Mesendoderm (in vitro differentiated cells): ENCODE results near the gene L1CAM.

Source experiments
- DNase-seq: peaks from one replicate; pipeline ENCODE4 v3.0.0; 2013
- H2AK5ac ChIP-seq: 2 replicates; pipeline ENCODE4 v1.6.1; 2013; ENCODE audit warnings: low read length, inconsistent platforms
- H2BK120ac ChIP-seq: 2 replicates; pipeline ENCODE4 v1.6.1; 2013; ENCODE audit warnings: low read depth, mild to moderate bottlenecking, low read length, moderate library complexity, mixed read lengths
- H2BK15ac ChIP-seq: replicated peaks from 2 replicates; pipeline ENCODE4 v1.6.1; 2013; ENCODE audit warnings: low read depth, mild to moderate bottlenecking, moderate library complexity
- H2BK5ac ChIP-seq: 2 replicates; pipeline ENCODE4 v1.6.1; 2013; ENCODE audit warnings: low read length, inconsistent platforms
- H3K18ac ChIP-seq: 2 replicates; pipeline ENCODE4 v1.6.1; 2013; ENCODE audit warnings: mild to moderate bottlenecking, low read length, mixed read lengths
- H3K23ac ChIP-seq: one replicate; pipeline ENCODE4 v1.6.1; 2013; ENCODE audit warnings: low read length
- H3K27ac ChIP-seq: 2 replicates; pipeline ENCODE4 v1.5.1; 2013; ENCODE audit warnings: low read depth, mild to moderate bottlenecking, inconsistent platforms, low read length, moderate library complexity
- H3K27me3 ChIP-seq: 2 replicates; pipeline ENCODE4 v1.6.1; 2013; ENCODE audit warnings: low read length, control low read depth, mild to moderate bottlenecking, inconsistent platforms; ENCODE audit not compliant: insufficient read depth, poor library complexity
- H3K36me3 ChIP-seq: 2 replicates; pipeline ENCODE4 v1.6.1; 2013; ENCODE audit warnings: low read length, inconsistent platforms; ENCODE audit not compliant: control insufficient read depth, insufficient read depth
- H3K4ac ChIP-seq: one replicate; pipeline ENCODE4 v1.6.1; 2013; ENCODE audit warnings: low read depth, mild to moderate bottlenecking, low read length, moderate library complexity
- H3K4me1 ChIP-seq: 2 replicates; pipeline ENCODE4 v1.6.1; 2013; ENCODE audit warnings: low read depth, low read length, inconsistent platforms; ENCODE audit not compliant: control insufficient read depth
- H3K4me2 ChIP-seq: 2 replicates; pipeline ENCODE4 v1.6.1; 2013; ENCODE audit warnings: low read length
- H3K4me3 ChIP-seq: 2 replicates; pipeline ENCODE4 v1.5.1; 2013; ENCODE audit warnings: mild to moderate bottlenecking, low read length
- H3K56ac ChIP-seq: one replicate; pipeline ENCODE4 v1.6.1; 2013; ENCODE audit warnings: low read length
- H3K79me1 ChIP-seq: 2 replicates; pipeline ENCODE4 v1.6.1; 2013; ENCODE audit warnings: low read length, inconsistent platforms
- H3K79me2 ChIP-seq: 2 replicates; pipeline ENCODE4 v1.6.1; 2013; ENCODE audit warnings: mild to moderate bottlenecking, low read length; ENCODE audit not compliant: control insufficient read depth, insufficient read depth
- H3K9ac ChIP-seq: 2 replicates; pipeline ENCODE4 v1.6.1; 2013; ENCODE audit warnings: low read length, inconsistent platforms
- H4K5ac ChIP-seq: one replicate; pipeline ENCODE4 v1.6.1; 2013; ENCODE audit warnings: low read length
- H4K8ac ChIP-seq: one replicate; pipeline ENCODE4 v1.6.1; 2013; ENCODE audit warnings: low read depth, mild to moderate bottlenecking, control low read depth, low read length, moderate library complexity
- WGBS: extraction: QIAGEN DNeasy Blood & Tissue Kit; methylation state at CpG from one replicate; pipeline ENCODE4 v1.1.7; 2013; ENCODE audit warnings: low lambda C conversion rate, missing lambda C conversion rate; ENCODE audit not compliant: insufficient coverage; ENCODE audit errors: extremely low coverage; 5-methylcytosine and 5-hydroxymethylcytosine counted together

Gene L1CAM

DNA sequence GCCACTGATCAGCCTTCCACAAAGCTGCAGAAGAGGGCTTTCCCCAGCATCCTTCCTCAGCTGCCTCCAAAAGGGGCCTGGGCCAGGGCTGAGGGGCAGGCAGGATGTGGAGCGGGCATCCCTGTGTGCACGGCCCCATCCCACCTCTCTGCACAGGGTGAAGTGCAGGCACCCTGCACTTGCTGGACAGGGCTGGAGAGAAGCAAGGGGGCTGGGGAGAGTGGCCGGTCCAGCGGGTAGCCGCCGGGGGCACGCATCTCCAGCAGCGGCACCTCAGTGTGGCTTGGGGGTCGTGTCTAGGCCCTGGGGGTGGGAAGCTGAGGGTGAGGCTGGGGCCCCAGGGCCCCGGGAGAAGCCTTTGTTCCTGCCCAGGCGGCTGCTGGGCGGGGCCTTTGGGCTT lies 21.5 kb upstream of the L1CAM start:
- Histone ChIP-seq H2BK120ac (no peak overlapping the region), H3K79me1 (no peaks in the 10 kb centered on the region), H4K8ac (no peak overlapping the region), H3K79me2 (no peaks in the 10 kb centered on the region), H3K27me3 (no peaks in the 10 kb centered on the region), H2AK5ac (no peak overlapping the region), H3K23ac (no peak overlapping the region), H3K56ac (no peak overlapping the region), H3K27ac (no peak overlapping the region), H3K36me3 (no peaks in the 10 kb centered on the region), H3K4ac (no peak overlapping the region), H4K5ac (no peak overlapping the region), H3K4me2 (no peak overlapping the region), H3K4me3 (no peak overlapping the region), H2BK5ac (no peak overlapping the region), H2BK15ac (no peak overlapping the region), H3K18ac (no peak overlapping the region), H3K4me1 (no peaks in the 10 kb centered on the region), H3K9ac (no peak overlapping the region)
- WGBS = no CpG with 5 or more reads among the region's 12 CpGs
- no peak for DNase-seq

DNA sequence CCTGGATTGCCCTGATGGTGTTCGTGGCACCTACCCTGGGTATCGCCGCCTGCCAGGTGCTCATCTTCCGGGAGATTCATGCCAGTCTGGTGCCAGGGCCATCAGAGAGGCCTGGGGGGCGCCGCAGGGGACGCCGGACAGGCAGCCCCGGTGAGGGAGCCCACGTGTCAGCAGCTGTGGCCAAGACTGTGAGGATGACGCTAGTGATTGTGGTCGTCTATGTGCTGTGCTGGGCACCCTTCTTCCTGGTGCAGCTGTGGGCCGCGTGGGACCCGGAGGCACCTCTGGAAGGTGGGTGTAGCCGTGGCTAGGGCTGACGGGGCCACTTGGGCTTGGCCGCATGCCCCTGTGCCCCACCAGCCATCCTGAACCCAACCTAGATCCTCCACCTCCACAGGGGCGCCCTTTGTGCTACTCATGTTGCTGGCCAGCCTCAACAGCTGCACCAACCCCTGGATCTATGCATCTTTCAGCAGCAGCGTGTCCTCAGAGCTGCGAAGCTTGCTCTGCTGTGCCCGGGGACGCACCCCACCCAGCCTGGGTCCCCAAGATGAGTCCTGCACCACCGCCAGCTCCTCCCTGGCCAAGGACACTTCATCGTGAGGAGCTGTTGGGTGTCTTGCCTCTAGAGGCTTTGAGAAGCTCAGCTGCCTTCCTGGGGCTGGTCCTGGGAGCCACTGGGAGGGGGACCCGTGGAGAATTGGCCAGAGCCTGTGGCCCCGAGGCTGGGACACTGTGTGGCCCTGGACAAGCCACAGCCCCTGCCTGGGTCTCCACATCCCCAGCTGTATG lies 20.3 kb upstream of the L1CAM start:
- Histone ChIP-seq H2AK5ac (no peak overlapping the region), H3K79me2 (no peaks in the 10 kb centered on the region), H2BK15ac (no peak overlapping the region), H3K27me3 (no peaks in the 10 kb centered on the region), H3K9ac (no peak overlapping the region), H3K56ac (no peak overlapping the region), H2BK120ac (no peak overlapping the region), H3K4me3 (no peak overlapping the region), H3K4me2 (no peak overlapping the region), H3K4me1 (no peaks in the 10 kb centered on the region), H4K8ac (no peak overlapping the region), H3K36me3 (no peaks in the 10 kb centered on the region), H3K23ac (no peak overlapping the region), H3K79me1 (no peaks in the 10 kb centered on the region), H3K4ac (no peak overlapping the region), H3K27ac (no peak overlapping the region), H4K5ac (no peak overlapping the region), H2BK5ac (no peak overlapping the region), H3K18ac (no peak overlapping the region)
- no peak for DNase-seq
- no CpG with 5 or more reads among the region's 27 CpGs for WGBS

DNA sequence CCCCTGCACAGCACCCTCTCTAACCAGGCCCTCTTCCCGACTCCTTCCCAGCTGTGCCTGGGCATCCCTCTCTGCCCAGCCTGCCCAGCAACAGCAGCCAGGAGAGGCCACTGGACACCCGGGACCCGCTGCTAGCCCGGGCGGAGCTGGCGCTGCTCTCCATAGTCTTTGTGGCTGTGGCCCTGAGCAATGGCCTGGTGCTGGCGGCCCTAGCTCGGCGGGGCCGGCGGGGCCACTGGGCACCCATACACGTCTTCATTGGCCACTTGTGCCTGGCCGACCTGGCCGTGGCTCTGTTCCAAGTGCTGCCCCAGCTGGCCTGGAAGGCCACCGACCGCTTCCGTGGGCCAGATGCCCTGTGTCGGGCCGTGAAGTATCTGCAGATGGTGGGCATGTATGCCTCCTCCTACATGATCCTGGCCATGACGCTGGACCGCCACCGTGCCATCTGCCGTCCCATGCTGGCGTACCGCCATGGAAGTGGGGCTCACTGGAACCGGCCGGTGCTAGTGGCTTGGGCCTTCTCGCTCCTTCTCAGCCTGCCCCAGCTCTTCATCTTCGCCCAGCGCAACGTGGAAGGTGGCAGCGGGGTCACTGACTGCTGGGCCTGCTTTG lies 19.6 kb upstream of the L1CAM start:
- DNase-seq = no peak
- H3K56ac ChIP-seq = no peak overlapping the region
- no peak overlapping the region for H3K4ac ChIP-seq
- H3K4me2 ChIP-seq = no peak overlapping the region
- no peaks in the 10 kb centered on the region for H3K79me1 ChIP-seq
- no peaks in the 10 kb centered on the region for H3K79me2 ChIP-seq
- no peak overlapping the region for H3K23ac ChIP-seq
- H4K8ac ChIP-seq = no peak overlapping the region
- no peak overlapping the region for H3K27ac ChIP-seq
- H2AK5ac ChIP-seq = no peak overlapping the region
- H3K4me3 ChIP-seq = no peak overlapping the region
- H3K18ac ChIP-seq = no peak overlapping the region
- WGBS = no CpG with 5 or more reads among the region's 32 CpGs
- H2BK5ac ChIP-seq = no peak overlapping the region
- H3K27me3 ChIP-seq = no peaks in the 10 kb centered on the region
- no peaks in the 10 kb centered on the region for H3K36me3 ChIP-seq
- H4K5ac ChIP-seq = no peak overlapping the region
- no peak overlapping the region for H2BK15ac ChIP-seq
- no peak overlapping the region for H3K9ac ChIP-seq
- no peaks in the 10 kb centered on the region for H3K4me1 ChIP-seq
- H2BK120ac ChIP-seq = no peak overlapping the region

DNA sequence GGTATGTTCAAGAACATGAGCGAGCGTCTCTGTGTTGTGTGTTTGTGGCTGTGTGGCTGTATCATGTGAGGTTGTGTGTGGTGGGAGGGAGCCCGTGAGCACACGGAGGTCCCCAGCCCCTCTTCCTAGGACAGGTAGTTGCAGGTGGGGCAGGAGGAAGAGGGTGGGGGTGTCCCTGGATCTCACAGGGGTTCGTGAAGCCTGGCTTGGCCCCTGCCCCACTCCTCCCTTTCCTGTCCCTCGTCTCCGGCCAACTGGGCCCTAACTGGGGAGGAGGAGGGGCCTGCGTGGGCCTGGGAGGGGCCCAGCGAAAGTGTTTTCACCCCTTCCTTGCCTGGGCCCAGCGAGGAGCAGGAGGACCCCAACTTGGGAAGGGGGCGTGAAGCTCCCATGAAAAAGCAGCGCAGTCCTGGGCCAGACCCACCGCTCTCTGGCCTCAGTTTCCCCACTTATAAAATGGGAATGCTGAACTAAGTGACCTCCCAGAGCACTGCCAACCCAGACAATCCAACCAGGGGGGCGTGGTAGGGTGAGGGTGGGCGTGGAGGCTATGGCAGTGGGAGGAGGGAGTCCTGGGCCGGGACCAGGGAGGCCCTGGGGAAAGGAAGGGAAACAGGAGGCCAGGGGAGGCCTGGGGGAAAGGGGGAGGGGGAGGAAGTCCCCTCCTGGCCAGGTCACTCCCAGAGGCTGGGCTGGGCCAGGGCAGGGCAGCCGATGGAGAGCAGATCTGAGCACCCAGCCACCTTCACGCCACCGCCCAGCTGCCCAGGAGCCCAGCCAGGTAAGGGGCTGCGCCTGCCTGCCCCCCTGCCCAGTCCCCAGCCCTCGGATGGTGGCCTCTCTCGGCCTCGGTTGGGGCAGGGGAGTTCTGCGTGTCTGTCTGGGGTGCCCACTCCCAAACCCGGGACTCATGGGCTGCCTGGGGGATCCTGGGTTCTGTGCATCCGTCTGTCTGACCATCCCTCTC lies 18.3 kb upstream of the L1CAM start, which contains the start of gene AVPR2:
AVPR2 (plus strand) TSS at position 683 of the 967 bp plus-strand sequence. CDS start 473 bp downstream, outside the sequence.
- no peak within 1 kb of the TSS for H3K23ac ChIP-seq
- H3K79me2 ChIP-seq = no peaks in the 10 kb centered on the region
- H2AK5ac ChIP-seq = no peak within 1 kb of the TSS
- WGBS = no CpG with 5 or more reads among the region's 26 CpGs
- no peak within 1 kb of the TSS for H3K9ac ChIP-seq
- no peak for DNase-seq
- no peak within 1 kb of the TSS for H4K8ac ChIP-seq
- no peak within 1 kb of the TSS for H3K4me2 ChIP-seq
- no peaks in the 10 kb centered on the region for H3K36me3 ChIP-seq
- H3K79me1 ChIP-seq = no peaks in the 10 kb centered on the region
- H3K4me3 ChIP-seq = no peak within 1 kb of the TSS
- no peaks in the 10 kb centered on the region for H3K4me1 ChIP-seq
- no peak within 1 kb of the TSS for H3K18ac ChIP-seq
- no peak within 1 kb of the TSS for H4K5ac ChIP-seq
- H2BK5ac ChIP-seq = no peak within 1 kb of the TSS
- no peak within 1 kb of the TSS for H2BK120ac ChIP-seq
- peak within 1 kb of the TSS; percentile 67 for H3K56ac ChIP-seq
- no peaks in the 10 kb centered on the region for H3K27me3 ChIP-seq
- H3K27ac ChIP-seq = no peak within 1 kb of the TSS
- H2BK15ac ChIP-seq = no peak within 1 kb of the TSS
- no peak within 1 kb of the TSS for H3K4ac ChIP-seq

DNA sequence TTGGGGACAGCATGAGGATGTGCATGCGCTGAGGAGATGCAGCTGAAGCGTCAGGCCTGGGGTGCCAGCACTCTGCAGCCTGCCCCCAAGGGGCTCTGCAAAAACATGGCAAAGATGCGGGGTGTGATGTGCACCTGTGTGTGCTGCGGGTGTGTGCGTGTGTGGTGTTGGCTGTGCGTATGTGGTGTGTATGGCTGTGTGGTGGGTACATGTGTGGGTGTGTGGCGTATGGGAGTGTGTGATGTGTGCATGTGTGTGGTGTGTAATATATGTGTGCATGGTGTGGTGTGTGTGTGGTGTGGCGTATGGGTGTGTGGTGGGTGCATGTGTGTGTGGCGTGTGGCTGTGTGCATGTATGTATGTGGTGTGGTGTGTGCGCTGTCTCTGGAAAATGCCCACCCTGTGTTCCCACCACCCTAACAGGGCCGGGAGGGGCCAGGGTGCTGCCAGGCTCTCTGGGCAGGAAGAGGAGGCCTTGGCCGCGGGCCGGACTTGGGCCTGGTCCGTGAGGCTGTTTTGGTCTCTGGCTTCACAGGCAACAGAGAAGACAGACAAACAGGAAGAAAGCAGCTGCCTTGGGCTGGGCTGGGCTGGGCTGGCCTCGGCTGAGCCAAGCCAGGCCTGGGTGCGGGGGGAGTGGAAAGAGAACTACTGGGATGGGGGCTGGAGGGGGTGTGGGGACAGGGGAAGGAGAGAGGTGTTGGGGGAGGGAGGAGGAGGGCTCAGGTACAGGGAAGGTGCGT lies 17.4 kb upstream of the L1CAM start:
- H3K4me1 ChIP-seq = no peaks in the 10 kb centered on the region
- WGBS = no CpG with 5 or more reads among the region's 18 CpGs
- no peaks in the 10 kb centered on the region for H3K79me2 ChIP-seq
- no peak overlapping the region for H2BK15ac ChIP-seq
- no peak overlapping the region for H2AK5ac ChIP-seq
- H2BK120ac ChIP-seq = no peak overlapping the region
- H4K5ac ChIP-seq = no peak overlapping the region
- no peak overlapping the region for H3K4ac ChIP-seq
- H4K8ac ChIP-seq = no peak overlapping the region
- peak overlapping the region; percentile 67 for H3K56ac ChIP-seq
- no peaks in the 10 kb centered on the region for H3K79me1 ChIP-seq
- no peak overlapping the region for H3K23ac ChIP-seq
- H3K36me3 ChIP-seq = no peaks in the 10 kb centered on the region
- no peaks in the 10 kb centered on the region for H3K27me3 ChIP-seq
- no peak overlapping the region for H3K4me3 ChIP-seq
- no peak overlapping the region for H3K4me2 ChIP-seq
- no peak overlapping the region for H2BK5ac ChIP-seq
- DNase-seq = no peak
- no peak overlapping the region for H3K18ac ChIP-seq
- H3K9ac ChIP-seq = no peak overlapping the region
- H3K27ac ChIP-seq = no peak overlapping the region
